GM13977 (cell line): Measurements from ENCODE around the gene ACADL.

Experiments
- DNase-seq: peaks from one replicate; pipeline ENCODE4 v3.0.0; 2012; ENCODE audit warnings: low spot score
- in situ Hi-C: fragments of 300-500 bp; cut with MboI; formaldehyde crosslinking; loops from one replicate; pipeline ENCODE4 v1.12.0; 2022; ENCODE audit warnings: low sequenced_read_pairs, low pct_unique_long_range_greater_than_20kb, mixed read lengths, inconsistent platforms; ENCODE audit not compliant: unreplicated experiment
- TF ChIP-seq, protein P1 (sequence below): IDR thresholded peaks from 2 replicates; pipeline ENCODE4 v1.5.1; 2012; ENCODE audit warnings: mild to moderate bottlenecking, control low read depth; ENCODE audit not compliant: insufficient read depth; ENCODE audit errors: extremely low read depth, missing control alignments

The ACADL gene

DNA sequence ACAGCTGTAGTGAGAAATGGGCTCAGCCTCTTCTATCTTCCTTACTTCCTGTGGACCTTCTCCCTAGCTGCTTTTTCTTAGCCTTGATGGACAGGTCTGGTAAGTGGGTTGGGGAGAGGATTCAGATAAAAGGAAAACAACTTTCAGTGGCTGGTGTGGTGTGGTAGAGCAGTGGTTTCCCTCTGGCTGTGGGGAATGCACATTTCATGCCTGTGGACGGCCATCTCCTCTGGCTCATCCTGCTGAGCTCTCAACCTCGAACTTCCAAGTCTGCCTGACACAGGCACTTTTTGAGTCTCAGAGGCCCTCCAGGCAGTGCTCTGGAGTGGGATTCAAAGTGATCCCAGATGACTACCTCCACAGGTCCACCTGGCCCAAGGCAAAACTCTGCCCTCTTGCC is 38.6 kb upstream of the ACADL start:
- in situ Hi-C loops, result no loop called here
- TF ChIP-seq, protein P1, sequence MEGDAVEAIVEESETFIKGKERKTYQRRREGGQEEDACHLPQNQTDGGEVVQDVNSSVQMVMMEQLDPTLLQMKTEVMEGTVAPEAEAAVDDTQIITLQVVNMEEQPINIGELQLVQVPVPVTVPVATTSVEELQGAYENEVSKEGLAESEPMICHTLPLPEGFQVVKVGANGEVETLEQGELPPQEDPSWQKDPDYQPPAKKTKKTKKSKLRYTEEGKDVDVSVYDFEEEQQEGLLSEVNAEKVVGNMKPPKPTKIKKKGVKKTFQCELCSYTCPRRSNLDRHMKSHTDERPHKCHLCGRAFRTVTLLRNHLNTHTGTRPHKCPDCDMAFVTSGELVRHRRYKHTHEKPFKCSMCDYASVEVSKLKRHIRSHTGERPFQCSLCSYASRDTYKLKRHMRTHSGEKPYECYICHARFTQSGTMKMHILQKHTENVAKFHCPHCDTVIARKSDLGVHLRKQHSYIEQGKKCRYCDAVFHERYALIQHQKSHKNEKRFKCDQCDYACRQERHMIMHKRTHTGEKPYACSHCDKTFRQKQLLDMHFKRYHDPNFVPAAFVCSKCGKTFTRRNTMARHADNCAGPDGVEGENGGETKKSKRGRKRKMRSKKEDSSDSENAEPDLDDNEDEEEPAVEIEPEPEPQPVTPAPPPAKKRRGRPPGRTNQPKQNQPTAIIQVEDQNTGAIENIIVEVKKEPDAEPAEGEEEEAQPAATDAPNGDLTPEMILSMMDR, result no peak
- no peak for DNase-seq

DNA sequence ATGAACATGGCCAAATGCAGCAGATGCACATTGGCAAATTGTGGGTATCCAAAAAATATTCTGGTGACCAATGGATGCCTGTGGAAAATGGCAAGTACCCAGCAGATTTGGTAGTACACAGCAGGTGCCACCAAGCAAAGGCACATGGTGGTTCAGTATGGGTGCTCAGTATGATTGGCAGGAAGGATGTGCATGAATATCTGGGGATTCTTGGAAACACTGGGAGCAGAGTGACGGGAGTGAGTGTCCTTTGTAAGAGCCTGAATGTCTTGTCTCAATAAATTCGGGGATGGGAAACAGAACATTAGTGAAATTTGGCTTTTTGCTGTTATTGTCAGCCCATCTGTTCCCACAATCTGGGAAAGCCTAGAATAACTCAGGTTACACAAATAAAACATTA is 36.8 kb upstream of the ACADL start:
- TF ChIP-seq, protein P1, result no peak
- no peak for DNase-seq
- in situ Hi-C loops, result no loop called here

DNA sequence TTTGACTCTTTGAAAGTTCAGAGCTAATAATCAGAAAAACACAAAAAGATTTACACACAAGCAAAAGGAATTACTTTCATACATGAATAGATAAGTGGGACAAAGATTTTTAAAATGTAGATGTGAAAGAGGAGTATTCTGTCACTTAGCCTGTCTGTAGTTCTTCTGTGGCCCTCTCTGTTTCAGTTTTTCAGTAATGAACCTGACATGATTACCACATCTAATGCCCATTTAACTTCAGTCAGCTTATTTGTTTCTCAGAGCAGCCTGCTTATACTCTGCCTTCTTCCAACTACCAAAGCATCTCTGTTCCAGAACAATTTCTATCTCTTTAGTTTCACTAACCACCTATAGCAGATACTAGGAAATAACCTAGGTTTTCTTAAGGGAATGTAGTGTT is 34.4 kb upstream of the ACADL start:
- TF ChIP-seq, protein P1, result no peak
- no peak for DNase-seq

DNA sequence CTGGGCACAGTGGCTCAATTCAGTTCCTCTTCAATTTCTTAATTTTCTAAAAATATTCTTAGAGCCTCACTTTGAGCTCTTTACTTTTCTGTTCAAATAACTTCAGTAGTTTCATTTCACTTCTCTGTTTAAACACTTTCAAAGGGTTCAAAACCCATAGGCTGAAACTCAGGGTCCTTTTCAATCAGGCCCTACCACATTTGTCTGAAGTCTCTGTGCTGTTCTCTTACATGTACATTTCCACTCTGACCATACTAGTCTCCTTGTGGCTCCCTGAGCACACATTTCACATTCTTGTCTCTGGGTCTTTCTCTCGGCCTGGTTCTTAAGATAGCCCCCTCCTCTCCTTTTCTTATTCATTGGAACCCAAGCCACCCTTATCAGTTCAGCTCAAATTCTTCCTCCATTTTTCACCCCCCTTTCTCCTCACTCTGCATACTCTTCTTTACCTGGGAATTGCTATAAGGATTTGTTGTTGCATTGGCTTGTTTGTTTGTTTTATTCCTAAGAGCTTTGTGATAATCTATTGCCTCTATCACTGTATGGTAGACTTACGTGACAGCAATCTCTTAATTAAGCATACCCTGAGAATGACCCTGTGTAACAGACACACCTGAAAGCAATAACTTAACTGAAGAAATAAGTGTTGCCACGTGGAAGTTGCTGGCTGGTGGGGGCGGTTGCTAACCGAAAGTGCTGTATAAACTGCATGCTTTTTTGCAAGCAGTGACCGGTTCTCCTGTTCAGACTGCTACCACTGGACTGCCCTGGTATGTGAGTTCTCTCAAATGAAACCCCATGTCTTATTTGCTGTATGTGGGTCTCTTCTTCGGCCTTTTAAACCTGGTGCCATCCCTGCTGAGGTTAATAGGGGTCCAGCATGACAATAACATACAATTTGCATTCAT is 27.7 kb upstream of the ACADL start:
- TF ChIP-seq, protein P1, result no peak

More for the DNA sequence above, 34.4 kb upstream of the ACADL start:
- in situ Hi-C loops, result no loop called here

DNA sequence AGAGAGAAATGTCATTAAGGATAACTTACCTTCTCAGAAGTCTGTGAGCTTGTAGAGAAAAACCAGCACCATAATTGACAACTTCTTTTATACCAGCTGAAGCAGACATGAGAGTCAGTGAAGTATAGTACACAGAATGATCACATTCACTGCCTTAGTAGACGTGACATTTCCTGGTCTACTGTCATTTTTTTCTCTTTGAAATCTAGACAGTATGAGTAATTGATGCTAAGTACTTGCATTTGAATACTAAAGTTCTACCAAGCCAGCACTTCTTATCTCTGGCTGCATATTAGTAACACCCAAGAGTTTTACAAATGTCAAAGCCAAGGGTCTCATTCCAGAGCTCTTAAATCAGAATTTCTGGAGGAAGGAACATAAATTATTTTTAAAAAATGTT is 25.4 kb upstream of the ACADL start:
- in situ Hi-C loops, result no loop called here
- no peak for DNase-seq
- TF ChIP-seq, protein P1, result no peak

More for the DNA sequence above, 27.7 kb upstream of the ACADL start:
- DNase-seq, result no peak
- in situ Hi-C loops, result no loop called here

DNA sequence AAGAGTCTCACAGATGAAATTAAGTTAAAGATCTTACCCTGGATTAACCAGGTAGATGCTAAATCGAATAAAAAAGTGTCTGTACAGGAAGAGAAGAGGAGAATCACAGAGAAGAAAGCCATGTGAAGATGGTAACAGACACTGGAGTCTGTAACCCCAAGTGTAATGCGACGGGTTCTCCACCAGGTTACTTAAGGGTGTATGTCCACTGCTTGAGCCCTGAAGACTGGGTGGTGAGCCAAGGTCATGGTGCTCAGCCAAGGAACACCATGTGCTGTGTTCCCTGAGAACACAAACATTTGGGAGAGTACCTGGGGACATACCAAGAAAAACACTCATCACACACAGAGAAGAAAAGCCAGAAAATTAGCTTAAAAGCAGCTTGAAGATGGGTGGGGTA is 8.2 kb upstream of the ACADL start:
- TF ChIP-seq, protein P1, result no peak
- in situ Hi-C loops, result no loop called here
- no peak for DNase-seq
